A549 treated with AZD9567 at 1 μM for 4 hours (cell line): Measurements from ENCODE around the gene FOXR1. TPM values are rescaled to one million over a fixed set of nuclear protein-coding genes. Genes with fewer than 3 reads are reported as not detected.

Experiments
- total RNA-seq: library from RNA; stranded (reverse); fragments of 200-300 nt; extraction: Qiagen RNA extraction; gene quantifications from 5 replicates; pipeline ENCODE4 v1.2.3, GENCODE V29; 2022; ENCODE audit not compliant: insufficient read depth

Gene FOXR1, protein sequence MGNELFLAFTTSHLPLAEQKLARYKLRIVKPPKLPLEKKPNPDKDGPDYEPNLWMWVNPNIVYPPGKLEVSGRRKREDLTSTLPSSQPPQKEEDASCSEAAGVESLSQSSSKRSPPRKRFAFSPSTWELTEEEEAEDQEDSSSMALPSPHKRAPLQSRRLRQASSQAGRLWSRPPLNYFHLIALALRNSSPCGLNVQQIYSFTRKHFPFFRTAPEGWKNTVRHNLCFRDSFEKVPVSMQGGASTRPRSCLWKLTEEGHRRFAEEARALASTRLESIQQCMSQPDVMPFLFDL
- not detected in 5 replicates for total RNA-seq

DNA sequence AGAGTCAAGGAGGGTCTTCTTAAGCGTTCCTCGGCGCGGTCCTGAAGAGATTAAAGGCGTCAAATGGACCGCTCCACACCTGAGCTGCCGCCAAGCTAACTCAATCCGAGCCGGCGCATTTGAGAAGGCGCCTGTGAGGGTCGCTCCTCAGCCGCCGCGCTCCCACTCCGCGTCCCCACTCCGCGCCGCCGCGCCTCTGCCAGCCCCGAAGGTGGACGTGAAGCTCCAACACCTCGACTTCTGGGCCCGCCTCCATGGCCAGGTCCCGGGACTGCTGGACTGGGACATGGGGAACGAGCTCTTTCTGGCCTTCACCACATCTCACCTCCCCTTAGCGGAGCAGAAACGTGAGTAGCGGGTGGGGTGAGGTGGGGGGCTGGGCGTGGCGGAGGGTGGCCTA lies at the start of gene FOXR1:
Gene FOXR1 (plus strand): TSS at position 116 of the 400 bp plus-strand sequence. CDS start 171 bp downstream, at position 287.

DNA sequence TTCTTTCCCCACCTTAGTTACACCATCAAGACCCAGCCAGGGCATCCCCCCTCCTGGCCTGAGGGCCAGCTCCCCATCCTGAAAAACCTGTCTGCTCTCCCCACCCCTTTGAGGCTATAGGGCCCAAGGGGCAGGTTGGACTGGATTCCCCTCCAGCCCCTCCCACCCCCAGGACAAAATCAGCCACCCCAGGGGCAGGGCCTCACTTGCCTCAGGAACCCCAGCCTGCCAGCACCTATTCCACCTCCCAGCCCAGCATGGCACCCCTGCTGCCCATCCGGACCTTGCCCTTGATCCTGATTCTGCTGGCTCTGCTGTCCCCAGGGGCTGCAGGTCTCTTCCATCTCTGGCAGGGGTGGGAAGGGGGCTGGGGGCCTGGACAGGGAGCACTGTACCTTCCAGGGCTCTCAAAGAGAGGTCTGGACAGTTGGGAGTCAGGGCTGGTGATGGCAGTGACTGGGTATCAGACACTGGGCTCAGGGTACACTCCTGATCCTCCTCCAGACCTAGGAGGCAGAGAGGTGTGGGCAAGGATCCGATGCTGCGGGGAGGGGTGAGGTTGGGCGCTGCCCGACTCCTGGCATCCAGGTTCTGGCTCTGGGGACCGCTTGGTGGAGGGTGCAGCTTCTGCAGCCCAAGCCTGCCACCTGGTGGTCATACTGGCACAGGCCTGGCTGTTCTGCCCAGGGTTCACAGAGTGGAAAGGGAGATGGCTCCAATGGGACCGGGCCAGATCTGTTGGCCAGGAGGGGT lies 15.3 kb upstream of the FOXR1 start, which contains the start of gene UPK2:
Gene UPK2 (plus strand): TSS at position 205 of the 753 bp plus-strand sequence. CDS start 53 bp downstream, at position 258.

DNA sequence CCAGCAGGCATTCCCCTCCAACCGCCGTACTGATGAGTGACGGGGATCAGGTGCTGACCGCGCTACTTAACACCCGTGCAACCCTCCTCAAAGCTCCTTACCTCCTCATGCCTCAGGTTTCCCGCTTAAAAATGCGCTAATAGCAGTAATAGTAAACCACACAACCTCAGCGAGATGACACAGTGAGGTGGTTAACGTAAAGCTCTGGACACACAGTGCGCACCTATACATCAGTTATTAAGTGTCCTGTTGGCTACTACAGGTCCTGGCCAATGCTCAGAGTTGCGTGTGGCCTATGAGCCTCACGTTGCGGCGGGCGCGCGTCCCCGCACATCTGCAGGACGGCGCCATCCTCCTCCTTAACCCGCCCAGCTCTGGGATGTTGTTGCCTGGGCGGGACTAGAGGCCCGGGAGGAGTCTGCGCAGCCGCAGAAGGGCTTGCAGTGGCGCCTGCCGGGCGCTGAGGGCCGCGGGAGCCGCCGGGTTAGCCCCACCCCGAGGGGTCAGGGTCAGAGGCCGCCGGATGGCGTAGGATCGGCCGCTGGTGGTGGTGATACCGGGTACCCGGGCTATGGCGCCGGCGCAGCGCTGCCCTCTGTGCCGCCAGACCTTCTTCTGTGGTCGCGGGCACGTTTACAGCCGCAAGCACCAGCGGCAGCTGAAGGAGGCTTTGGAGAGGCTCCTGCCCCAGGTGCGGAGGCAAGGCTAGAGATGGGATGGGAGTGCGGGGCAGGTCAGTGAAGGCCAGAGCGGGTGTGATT lies 26.2 kb downstream of the FOXR1 start, which contains the start of gene CENATAC:
Gene CENATAC (plus strand): TSS at position 512 of the 761 bp plus-strand sequence. CDS start 60 bp downstream, at position 572.

DNA sequence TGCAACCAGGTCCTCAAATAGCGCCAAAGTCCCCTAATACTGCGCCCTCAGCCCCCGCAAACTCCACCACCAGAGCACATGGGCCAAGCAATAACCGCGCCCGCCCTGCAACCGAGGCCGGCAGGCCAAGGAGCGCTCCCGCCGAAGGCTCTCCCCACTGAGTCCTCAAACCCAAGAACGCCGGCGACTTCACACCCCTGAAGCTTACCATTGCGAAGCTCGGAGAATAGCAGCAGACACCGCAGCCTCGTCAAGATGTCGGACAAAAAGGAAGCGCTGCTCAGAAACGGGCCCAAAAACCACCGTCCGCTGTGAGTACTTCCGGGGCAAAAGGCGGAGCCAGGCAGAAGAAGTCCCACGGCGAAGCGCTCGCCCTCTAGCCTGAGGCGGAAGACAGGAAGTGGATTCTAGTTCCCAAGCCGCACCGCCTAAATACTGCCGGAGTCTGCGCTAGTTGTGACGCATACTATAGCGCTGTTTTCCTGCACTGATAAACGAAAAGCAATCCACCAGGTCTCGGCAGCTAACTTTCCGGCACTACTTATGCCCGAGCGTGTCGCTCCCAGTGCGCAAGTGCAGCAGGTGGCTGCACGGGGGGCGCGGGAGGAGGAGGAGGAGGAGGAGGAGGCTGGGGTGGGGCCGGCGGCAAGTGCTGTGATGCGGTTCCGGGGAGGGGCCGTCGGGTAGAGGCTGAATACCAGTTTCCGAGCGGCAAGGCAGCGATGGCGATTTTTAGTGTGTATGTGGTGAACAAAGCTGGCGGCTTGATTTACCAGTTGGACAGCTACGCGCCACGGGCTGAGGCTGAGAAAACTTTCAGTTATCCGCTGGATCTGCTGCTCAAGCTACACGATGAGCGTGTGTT lies 46.7 kb downstream of the FOXR1 start, which contains the start of the genes RPS25 and TRAPPC4:
Gene RPS25 (minus strand): TSS at position 270 of the 865 bp plus-strand sequence. CDS start 59 bp downstream, at position 211.
Gene TRAPPC4 (plus strand): TSS at position 693 of the 865 bp plus-strand sequence. CDS start 30 bp downstream, at position 723.

DNA sequence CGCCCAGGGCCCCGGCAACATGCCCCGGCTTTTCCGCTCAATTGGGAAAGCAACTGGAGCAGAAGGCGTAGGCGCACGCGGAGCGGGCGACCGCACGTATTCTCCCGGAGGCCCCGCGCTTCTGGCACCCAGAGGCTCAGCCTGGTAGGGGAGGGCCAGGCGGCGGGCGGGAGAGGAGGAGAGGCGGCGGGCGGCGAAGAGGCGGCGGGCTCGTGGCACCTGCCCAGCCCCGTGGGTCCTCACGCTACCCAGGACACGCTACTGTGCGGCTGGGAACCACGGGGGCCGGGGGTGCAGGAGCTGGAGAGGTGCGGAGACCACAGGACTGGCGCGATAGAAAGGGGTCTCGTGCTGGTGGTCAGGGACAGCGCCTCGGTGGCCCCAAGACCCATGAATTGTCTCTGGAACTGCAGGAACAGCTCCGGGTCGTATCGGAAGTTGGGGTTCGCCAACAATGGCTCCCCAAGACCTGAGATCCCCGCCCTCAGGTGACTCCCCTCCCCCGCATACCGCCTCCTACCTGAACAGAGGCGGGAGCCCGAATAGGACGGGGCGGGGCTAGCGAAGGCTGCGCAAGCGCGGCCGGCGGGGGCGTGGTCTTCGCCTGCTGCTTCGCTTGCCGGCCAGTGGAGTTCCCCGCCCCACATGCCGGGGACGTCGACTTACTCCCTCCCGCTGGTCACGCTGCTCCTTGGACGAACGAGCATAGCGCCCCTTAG lies 58.9 kb downstream of the FOXR1 start, which contains the start of gene SLC37A4:
Gene SLC37A4 (minus strand): TSS at position 549 of the 719 bp plus-strand sequence.

Other genes starting within 250 kb of the FOXR1 start
- gene DDX6, start 180.6 kb upstream of the FOXR1 start, total RNA-seq = 20.8 to 44.9 TPM (median 21.4 TPM) in 5 replicates
- gene CXCR5, start 87.9 kb upstream of the FOXR1 start, total RNA-seq = 0.13 to 0.38 TPM (median 0.23 TPM) in 4 of 5 replicates, not detected in the other
- gene BCL9L, start 45.8 kb upstream of the FOXR1 start, total RNA-seq = 145 to 208 TPM (median 198 TPM) in 5 replicates
- gene UPK2, start 15.5 kb upstream of the FOXR1 start, total RNA-seq = 0.88 to 1.1 TPM (median 1.1 TPM) in 4 of 5 replicates, not detected in the other
- 6.9 to 17.3 TPM (median 11.7 TPM) in 5 replicates for gene CENATAC, start 26.4 kb downstream of the FOXR1 start, total RNA-seq
- 736 to 844 TPM (median 814 TPM) in 5 replicates for gene RPS25, start 46.6 kb downstream of the FOXR1 start, total RNA-seq
- 40.5 to 69.1 TPM (median 67.9 TPM) in 5 replicates for gene TRAPPC4, start 47.0 kb downstream of the FOXR1 start, total RNA-seq
- gene SLC37A4, start 59.1 kb downstream of the FOXR1 start, total RNA-seq = 11.4 to 15.4 TPM (median 11.6 TPM) in 5 replicates
- gene HYOU1, start 85.4 kb downstream of the FOXR1 start, total RNA-seq = 32.2 to 51.1 TPM (median 49.6 TPM) in 5 replicates
- 10.3 to 12.9 TPM (median 11.5 TPM) in 5 replicates for gene VPS11, start 96.1 kb downstream of the FOXR1 start, total RNA-seq
- 47.1 to 88.1 TPM (median 50.1 TPM) in 5 replicates for gene HMBS, start 113.1 kb downstream of the FOXR1 start, total RNA-seq
- gene DPAGT1, start 130.1 kb downstream of the FOXR1 start, total RNA-seq = 37.0 to 59.2 TPM (median 41.2 TPM) in 5 replicates
- 6.0 to 9.1 TPM (median 7.1 TPM) in 5 replicates for gene C2CD2L, start 135.6 kb downstream of the FOXR1 start, total RNA-seq
- 8.9 to 11.4 TPM (median 10.7 TPM) in 5 replicates for gene HINFP, start 149.8 kb downstream of the FOXR1 start, total RNA-seq
- 0.26 to 0.41 TPM (median 0.28 TPM) in 4 of 5 replicates, not detected in the other for gene ABCG4, start 177.3 kb downstream of the FOXR1 start, total RNA-seq
- 5.7 to 12.2 TPM (median 10.1 TPM) in 5 replicates for gene NLRX1, start 197.0 kb downstream of the FOXR1 start, total RNA-seq
- gene NHERF4, start 213.7 kb downstream of the FOXR1 start, total RNA-seq = 0.07 to 0.21 TPM (median 0.10 TPM) in 4 of 5 replicates, not detected in the other
- gene CBL, start 234.6 kb downstream of the FOXR1 start, total RNA-seq = 6.6 to 8.6 TPM (median 8.3 TPM) in 5 replicates